ENCODE data around the gene CYB5B. TPM values are rescaled to one million over a fixed set of nuclear protein-coding genes. Genes with fewer than 3 reads are reported as not detected.

The CYB5B gene
- total and polyA plus RNA-seq, 4 donors = 38.7 to 86.3 (median 45.8) TPM

GRCh38 chr16:69453936-69454335 lies 29.5 kb downstream of the CYB5B start:
- Histone ChIP-seq H3K27ac (ENCODE audit: low read depth in 1 of 2, low read length in 2 of 2) (no peak overlapping the region), H3K9ac (ENCODE audit: low read depth in 1 of 2, low read length in 2 of 2) (no peak overlapping the region), H3K36me3 (ENCODE audit: control insufficient read depth in 4 of 4, insufficient read depth in 3 of 4, low read depth in 1 of 4, low read length in 3 of 4) (peaks cover 0 to 2% (median under 1%) of the 10 kb centered on the region in 4 donors), H3K4me3 (ENCODE audit: low read depth in 1 of 3, low read length in 3 of 3) (no peak overlapping the region), H3K4me1 (ENCODE audit: control insufficient read depth in 4 of 4, insufficient read depth in 4 of 4, low read length in 3 of 4) (peaks cover 0 to 7% (median 4%) of the 10 kb centered on the region in 4 donors), H3K9me3 (ENCODE audit: control insufficient read depth in 4 of 4, low read length in 3 of 4) (no peaks in the 10 kb centered on the region), H3K27me3 (ENCODE audit: control insufficient read depth in 4 of 4, insufficient read depth in 4 of 4, low read length in 3 of 4) (no peaks in the 10 kb centered on the region)
- DNase-seq (ENCODE audit: low spot score) = no peak
- no peak for TF ChIP-seq NR2F2 (IDR thresholded peaks at IDR 0.05)
- TF ChIP-seq, protein P1, sequence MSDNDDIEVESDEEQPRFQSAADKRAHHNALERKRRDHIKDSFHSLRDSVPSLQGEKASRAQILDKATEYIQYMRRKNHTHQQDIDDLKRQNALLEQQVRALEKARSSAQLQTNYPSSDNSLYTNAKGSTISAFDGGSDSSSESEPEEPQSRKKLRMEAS (IDR thresholded peaks at IDR 0.05) = no peak
- 99% methylated on average over 1 of the region's 1 CpG for WGBS

DNA sequence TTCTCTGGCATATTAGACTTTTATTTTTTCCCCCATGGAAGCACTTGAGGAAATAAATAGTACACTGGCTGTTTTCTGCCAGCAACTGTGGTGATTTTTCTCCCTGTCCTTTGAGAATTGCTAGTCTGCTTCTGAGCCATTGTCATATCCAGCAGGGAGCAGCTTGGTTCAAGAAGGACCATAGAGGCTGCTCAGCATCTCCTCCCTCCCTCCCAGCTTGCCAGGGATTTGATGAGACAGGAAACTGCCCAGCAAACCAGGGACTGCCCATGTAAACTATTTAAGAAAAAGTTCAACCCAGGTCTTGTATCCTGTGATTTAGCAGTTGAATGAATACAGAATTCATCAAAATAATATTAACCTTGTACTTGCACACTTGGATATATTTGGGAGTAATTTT lies 39.5 kb downstream of the CYB5B start:
- no peak for DNase-seq (ENCODE audit: low spot score)
- H3K27me3 ChIP-seq (ENCODE audit: control insufficient read depth in 4 of 4, insufficient read depth in 4 of 4, low read length in 3 of 4) = no peaks in the 10 kb centered on the region
- H3K36me3 ChIP-seq (ENCODE audit: control insufficient read depth in 4 of 4, insufficient read depth in 3 of 4, low read depth in 1 of 4, low read length in 3 of 4) = peaks cover 3 to 16% (median 10%) of the 10 kb centered on the region in 4 donors
- no peak overlapping the region for H3K27ac ChIP-seq (ENCODE audit: low read depth in 1 of 2, low read length in 2 of 2)
- peaks cover 5 to 34% (median 14%) of the 10 kb centered on the region in 4 donors for H3K4me1 ChIP-seq (ENCODE audit: control insufficient read depth in 4 of 4, insufficient read depth in 4 of 4, low read length in 3 of 4)
- H3K9me3 ChIP-seq (ENCODE audit: control insufficient read depth in 4 of 4, low read length in 3 of 4) = no peaks in the 10 kb centered on the region
- TF ChIP-seq GABPA (IDR thresholded peaks at IDR 0.05 in 1 of 2, conservative IDR thresholded peaks at IDR 0.05 in 1 of 2) = no peak
- TF ChIP-seq CTCF (IDR thresholded peaks at IDR 0.05; ENCODE audit: low read depth, low read length, missing input control) = no peak
- TF ChIP-seq REST (IDR thresholded peaks at IDR 0.05) = no peak
- no peak for TF ChIP-seq NR2F2 (IDR thresholded peaks at IDR 0.05)
- no peak for TF ChIP-seq EGR1 (IDR thresholded peaks at IDR 0.05; ENCODE audit: low read depth in 2 of 2)
- TF ChIP-seq ATF3 (IDR thresholded peaks at IDR 0.05) = no peak
- no peak for TF ChIP-seq HNF4A (conservative IDR thresholded peaks at IDR 0.05)
- H3K9ac ChIP-seq (ENCODE audit: low read depth in 1 of 2, low read length in 2 of 2) = no peak overlapping the region
- no peak overlapping the region for H3K4me3 ChIP-seq (ENCODE audit: low read depth in 1 of 3, low read length in 3 of 3)

- Histone ChIP-seq H3K27me3 (ENCODE audit: control insufficient read depth in 4 of 4, insufficient read depth in 4 of 4, low read length in 3 of 4) (no peaks in the 10 kb centered on the region), H3K9me3 (ENCODE audit: control insufficient read depth in 4 of 4, low read length in 3 of 4) (no peaks in the 10 kb centered on the region), H3K27ac (ENCODE audit: low read depth in 1 of 2, low read length in 2 of 2) (no peak overlapping the region), H3K4me1 (ENCODE audit: control insufficient read depth in 4 of 4, insufficient read depth in 4 of 4, low read length in 3 of 4) (peaks cover 5 to 34% (median 14%) of the 10 kb centered on the region in 4 donors), H3K36me3 (ENCODE audit: control insufficient read depth in 4 of 4, insufficient read depth in 3 of 4, low read depth in 1 of 4, low read length in 3 of 4) (peaks cover 3 to 12% (median 7%) of the 10 kb centered on the region in 4 donors), H3K4me3 (ENCODE audit: low read depth in 1 of 3, low read length in 3 of 3) (no peak overlapping the region), H3K9ac (ENCODE audit: low read depth in 1 of 2, low read length in 2 of 2) (no peak overlapping the region)
- 53% methylated on average over 6 of the region's 6 CpGs for WGBS
- no peak for DNase-seq (ENCODE audit: low spot score)
- TF ChIP-seq TAF1 (conservative IDR thresholded peaks at IDR 0.05) = no peak
- TF ChIP-seq CTCF (IDR thresholded peaks at IDR 0.05; ENCODE audit: low read depth, low read length, missing input control) = peak; percentile 2
- peak; percentile 50 to 51 for TF ChIP-seq RAD21 (IDR thresholded peaks at IDR 0.05)
These were observed 40.8 kb downstream of the CYB5B start for GRCh38 chr16:69465083-69465721.

All from liver (tissue), 9 donors.